HG03521 (cell line): Measurements from ENCODE around the gene POLR2B.

Experiments
- ATAC-seq: cut with Tn5 transposase; IDR thresholded peaks from one replicate; pipeline ENCODE4 v1.9.1; 2021; ENCODE audit warnings: mild to moderate bottlenecking, moderate library complexity; ENCODE audit not compliant: unreplicated experiment

Gene POLR2B

DNA sequence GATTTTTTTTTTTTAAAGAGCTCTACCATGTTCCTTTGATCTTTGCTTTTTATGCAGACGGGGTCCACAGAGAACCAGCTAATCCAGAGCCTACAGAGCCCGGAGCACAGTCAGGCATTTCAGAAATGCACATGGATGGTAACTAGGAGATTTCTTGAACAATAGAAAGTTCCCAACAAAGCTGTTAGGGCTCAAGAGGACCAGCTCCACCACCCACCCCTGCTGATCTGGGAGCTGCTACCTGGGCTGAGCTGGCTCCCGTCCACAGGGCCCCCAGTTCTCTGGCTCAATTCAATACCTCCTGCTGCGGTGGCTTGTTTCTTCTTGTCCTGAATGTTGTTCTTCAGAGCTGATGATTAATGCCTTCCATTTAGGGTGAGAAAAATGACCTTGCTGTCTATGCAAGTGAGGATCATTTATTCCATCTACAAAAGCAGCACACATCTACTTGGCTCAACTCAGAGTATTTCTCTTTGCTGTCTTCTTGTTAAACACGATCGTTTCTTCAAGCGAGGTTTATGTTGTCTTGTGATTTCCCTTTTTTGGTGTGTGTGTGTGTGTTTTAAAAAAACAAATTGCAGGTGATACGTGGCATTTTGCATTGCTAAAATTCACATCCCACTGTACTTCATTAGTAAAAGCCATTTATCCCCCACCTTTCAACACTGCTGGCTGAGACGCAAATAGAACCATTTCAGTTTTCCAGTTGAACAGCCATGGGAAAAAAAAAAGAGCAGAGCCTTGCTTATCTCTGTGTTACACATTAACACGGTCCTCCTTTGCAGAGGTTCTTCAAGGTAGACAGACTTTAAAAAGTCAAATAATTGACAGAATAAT, 100.2 kb downstream of the POLR2B start:
- no peak for ATAC-seq
